T-helper 2 cell (primary cell): ENCODE data around the gene AIF1L.
"Not testable (repeated sequence)": the region's sequence is repeated elsewhere in the genome, so short reads cannot be mapped to it uniquely, and the experiment has no call there.

Experiments
- DNase-seq, 5 experiments: peaks; one replicate each; pipeline versions ENCODE4 v3.0.0 to v3.0.0-alpha.2; 2012 to 2022

The AIF1L gene

GRCh38 chr9:131125038-131125287 is 28.6 kb downstream of the AIF1L start:
- DNase-seq, result no peak

- DNase-seq, result peak; percentile 97 to 100 (median 99)
Measured at GRCh38 chr9:131125288-131126058, 29.1 kb downstream of the AIF1L start, which contains the start of gene NUP214. NUP214 (plus strand) TSS chr9:131125586; CDS start chr9:131125705, 119 bp downstream.

GRCh38 chr9:131126059-131126426 is 29.7 kb downstream of the AIF1L start:
- no peak for DNase-seq

- no peak for DNase-seq
Measured at GRCh38 chr9:131129183-131129582, 32.9 kb downstream of the AIF1L start.

- no peak for DNase-seq
Measured at GRCh38 chr9:131138676-131139075, 42.3 kb downstream of the AIF1L start.

- DNase-seq, result no peak
Measured at GRCh38 chr9:131140112-131140511, 43.8 kb downstream of the AIF1L start.

GRCh38 chr9:131140550-131140949 is 44.2 kb downstream of the AIF1L start:
- no peak for DNase-seq

GRCh38 chr9:131142160-131142559 is 45.8 kb downstream of the AIF1L start:
- DNase-seq, result no peak

- no peak for DNase-seq
Measured at GRCh38 chr9:131144201-131144600, 47.9 kb downstream of the AIF1L start.

- DNase-seq, result no peak
Measured at GRCh38 chr9:131145245-131145644, 48.9 kb downstream of the AIF1L start.

GRCh38 chr9:131146186-131146585 is 49.9 kb downstream of the AIF1L start:
- DNase-seq, result no peak

- DNase-seq, result no peak
Measured at GRCh38 chr9:131148276-131148675, 51.9 kb downstream of the AIF1L start.

- no peak for DNase-seq
Measured at GRCh38 chr9:131148966-131149687, 52.8 kb downstream of the AIF1L start.

GRCh38 chr9:131149688-131150053 is 53.3 kb downstream of the AIF1L start:
- no peak for DNase-seq

- DNase-seq, result no peak
Measured at GRCh38 chr9:131153595-131153994, 57.3 kb downstream of the AIF1L start.

GRCh38 chr9:131158673-131159072 is 62.3 kb downstream of the AIF1L start:
- DNase-seq, result not testable (repeated sequence)

GRCh38 chr9:131160416-131161112 is 64.2 kb downstream of the AIF1L start:
- no peak for DNase-seq

- DNase-seq, result no peak
Measured at GRCh38 chr9:131161585-131161984, 65.3 kb downstream of the AIF1L start.

GRCh38 chr9:131162886-131163285 is 66.6 kb downstream of the AIF1L start:
- no peak for DNase-seq

GRCh38 chr9:131165523-131165922 is 69.2 kb downstream of the AIF1L start:
- DNase-seq, result no peak

GRCh38 chr9:131167146-131167692 is 70.9 kb downstream of the AIF1L start:
- DNase-seq, result no peak

- no peak for DNase-seq
Measured at GRCh38 chr9:131167936-131168335, 71.6 kb downstream of the AIF1L start.

- DNase-seq, result peak in 1 of 5 experiments; percentile 42
Measured at GRCh38 chr9:131169563-131170240, 73.4 kb downstream of the AIF1L start.
